ENCODE data around the gene P2RY13. TPM values are rescaled to one million over a fixed set of nuclear protein-coding genes. Genes with fewer than 3 reads are reported as not detected.
A peak's percentile ranks its signal among the peaks of the same experiment; 100 is the strongest.

Gene P2RY13
- total RNA-seq, 2 experiments from 2014 or later: not detected

DNA sequence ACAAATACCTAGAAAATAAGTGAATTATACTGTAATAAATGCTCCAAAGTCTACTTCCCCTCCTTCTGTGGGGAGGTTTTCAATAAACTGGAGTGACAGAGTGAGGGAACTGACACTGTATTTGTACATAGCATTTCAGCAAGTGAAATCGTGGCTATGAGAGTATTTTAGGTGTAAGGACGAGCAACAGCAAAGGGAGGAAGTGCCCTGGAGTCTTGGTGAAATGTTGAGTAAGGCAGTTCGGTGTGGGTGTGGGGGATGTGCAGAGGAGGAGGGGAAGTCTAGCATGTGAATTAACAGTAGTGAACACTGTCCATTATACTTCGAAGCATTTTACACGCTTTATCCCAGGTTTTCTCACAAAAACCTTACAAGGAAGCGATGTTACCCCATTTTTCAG lies 18.1 kb upstream of the P2RY13 start:
- Mint-ChIP-seq H3K36me3 (ENCODE audit: low read depth) (no peaks in the 10 kb centered on the region), H3K9me3 (ENCODE audit: insufficient read depth) (no peaks in the 10 kb centered on the region), H3K27ac (no peak overlapping the region), H3K4me1 (ENCODE audit: low read depth) (peaks cover 10% of the 10 kb centered on the region), H3K27me3 (ENCODE audit: low read depth) (peaks cover 24% of the 10 kb centered on the region), H3K4me3 (no peak overlapping the region)
- no peak for ATAC-seq
- ChIA-PET CTCF (no interaction called here), POLR2A (interaction anchor here (0.5 kb wide), 1 partner anchor 20 kb away, joined by 3 read pairs; no protein-coding TSS in a partner anchor)
- DNase-seq: no peak

DNA sequence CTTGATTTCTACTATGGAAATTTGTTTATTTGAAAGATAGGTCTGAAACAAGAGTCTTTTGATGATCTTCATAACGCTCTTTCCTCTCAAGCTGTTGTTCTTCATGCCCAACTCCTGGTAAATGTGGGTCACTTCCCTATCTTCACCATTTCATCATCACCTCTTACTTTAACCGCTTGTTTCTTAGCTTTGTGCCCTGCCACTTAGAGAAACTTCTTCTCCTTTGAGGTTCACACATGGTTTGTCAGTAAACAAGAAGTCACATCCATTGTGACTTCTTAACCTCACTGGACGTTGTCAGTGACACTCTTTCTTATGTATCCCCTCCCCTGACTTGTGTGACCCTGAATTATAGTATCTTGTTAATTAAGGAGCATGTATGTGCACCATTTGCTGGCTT lies 16.9 kb upstream of the P2RY13 start:
- CTCF ChIA-PET: interaction anchor here (0.7 kb wide), 1 partner anchor 18 kb away, joined by 4 read pairs; no protein-coding TSS in a partner anchor
- POLR2A ChIA-PET: no interaction called here
- Mint-ChIP-seq H3K27ac (no peak overlapping the region), H3K36me3 (ENCODE audit: low read depth) (no peaks in the 10 kb centered on the region), H3K27me3 (ENCODE audit: low read depth) (peaks cover 24% of the 10 kb centered on the region), H3K9me3 (ENCODE audit: insufficient read depth) (no peaks in the 10 kb centered on the region), H3K4me3 (no peak overlapping the region), H3K4me1 (ENCODE audit: low read depth) (peaks cover 2% of the 10 kb centered on the region)
- ATAC-seq: no peak
- no peak for DNase-seq

DNA sequence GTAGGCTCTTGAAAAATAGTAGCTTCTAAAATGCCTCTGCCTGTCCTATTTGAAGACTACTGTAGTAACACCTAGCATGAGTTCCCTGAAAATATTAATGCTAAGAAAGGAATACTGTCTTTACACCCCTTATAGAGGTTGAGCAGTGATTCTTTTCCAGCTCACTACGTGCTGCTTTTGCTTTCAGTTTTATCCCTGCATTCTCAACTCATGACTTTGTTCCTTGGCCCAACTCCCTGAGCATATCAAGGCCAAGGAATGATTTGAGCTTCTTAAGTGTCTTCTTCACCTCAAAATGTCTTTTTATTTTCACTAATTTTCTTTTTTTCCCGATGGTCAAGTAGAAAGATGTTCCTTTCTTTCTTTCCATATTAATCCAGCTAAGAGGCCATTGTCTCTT lies 16.5 kb upstream of the P2RY13 start:
- Mint-ChIP-seq H3K4me3 (no peak overlapping the region), H3K9me3 (ENCODE audit: insufficient read depth) (no peaks in the 10 kb centered on the region), H3K27ac (no peak overlapping the region), H3K36me3 (ENCODE audit: low read depth) (no peaks in the 10 kb centered on the region), H3K4me1 (ENCODE audit: low read depth) (no peaks in the 10 kb centered on the region), H3K27me3 (ENCODE audit: low read depth) (peaks cover 27% of the 10 kb centered on the region)
- DNase-seq (no peak), ATAC-seq (no peak)
- ChIA-PET POLR2A (no interaction called here), CTCF (interaction anchor here (0.7 kb wide), 1 partner anchor 18 kb away, joined by 4 read pairs; no protein-coding TSS in a partner anchor)

DNA sequence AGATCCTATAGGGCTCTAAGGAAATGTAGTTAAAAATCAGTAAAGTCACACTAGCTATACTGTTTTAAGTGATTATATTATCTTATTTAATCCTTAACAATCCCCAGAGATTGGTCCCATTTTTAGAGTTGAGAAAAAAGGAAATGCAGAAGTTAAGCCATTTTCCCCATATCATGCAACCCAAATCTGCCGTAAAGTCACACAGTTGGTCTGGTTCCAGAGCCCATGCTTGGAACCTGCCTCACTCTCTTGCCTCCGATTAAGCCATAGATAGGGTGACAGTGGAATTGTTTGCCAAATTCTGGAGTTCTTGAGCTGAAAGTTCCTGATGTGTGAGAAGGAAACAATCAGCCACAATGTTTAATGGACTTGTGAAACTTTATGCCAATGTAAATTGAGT lies 2.3 kb upstream of the P2RY13 start:
- H3K36me3 Mint-ChIP-seq (ENCODE audit: low read depth): no peaks in the 10 kb centered on the region
- no peak for ATAC-seq
- no peak overlapping the region for H3K27ac Mint-ChIP-seq
- CTCF ChIA-PET: interaction anchor here (1.1 to 1.4 kb wide), 3 partner anchors 15 to 164 kb away, joined by 4 to 5 read pairs (median 4); partner anchors contain the start of gene GPR87
- no peak overlapping the region for H3K4me3 Mint-ChIP-seq
- H3K27me3 Mint-ChIP-seq (ENCODE audit: low read depth): peaks cover 8% of the 10 kb centered on the region
- H3K4me1 Mint-ChIP-seq (ENCODE audit: low read depth): peaks cover 11% of the 10 kb centered on the region
- POLR2A ChIA-PET: no interaction called here
- no peak for DNase-seq
- no peaks in the 10 kb centered on the region for H3K9me3 Mint-ChIP-seq (ENCODE audit: insufficient read depth)

DNA sequence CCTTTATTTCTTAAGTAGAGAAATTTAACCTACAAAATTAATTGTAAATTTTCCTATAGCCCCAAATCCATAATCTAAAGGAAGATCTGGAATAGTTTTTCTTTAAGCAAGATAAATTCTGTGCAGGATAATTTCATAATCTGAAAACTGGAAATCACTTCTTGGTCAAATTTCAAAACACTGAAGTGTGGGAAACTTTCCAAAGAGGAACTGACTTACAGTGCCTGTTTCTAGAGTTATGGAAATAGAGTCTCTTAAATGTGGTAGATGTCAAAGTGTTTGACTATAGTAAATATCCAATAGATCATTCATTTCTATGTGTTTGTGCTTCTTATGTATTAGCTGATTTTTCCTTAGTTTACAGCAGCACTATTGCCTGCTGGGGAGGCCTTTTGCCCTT lies 1.6 kb upstream of the P2RY13 start:
- POLR2A ChIA-PET: no interaction called here
- H3K4me3 Mint-ChIP-seq: no peak overlapping the region
- ATAC-seq (no peak), DNase-seq (no peak)
- peaks cover 11% of the 10 kb centered on the region for H3K4me1 Mint-ChIP-seq (ENCODE audit: low read depth)
- H3K27me3 Mint-ChIP-seq (ENCODE audit: low read depth): peaks cover 7% of the 10 kb centered on the region
- no peaks in the 10 kb centered on the region for H3K9me3 Mint-ChIP-seq (ENCODE audit: insufficient read depth)
- H3K36me3 Mint-ChIP-seq (ENCODE audit: low read depth): no peaks in the 10 kb centered on the region
- CTCF ChIA-PET: no interaction called here
- no peak overlapping the region for H3K27ac Mint-ChIP-seq

DNA sequence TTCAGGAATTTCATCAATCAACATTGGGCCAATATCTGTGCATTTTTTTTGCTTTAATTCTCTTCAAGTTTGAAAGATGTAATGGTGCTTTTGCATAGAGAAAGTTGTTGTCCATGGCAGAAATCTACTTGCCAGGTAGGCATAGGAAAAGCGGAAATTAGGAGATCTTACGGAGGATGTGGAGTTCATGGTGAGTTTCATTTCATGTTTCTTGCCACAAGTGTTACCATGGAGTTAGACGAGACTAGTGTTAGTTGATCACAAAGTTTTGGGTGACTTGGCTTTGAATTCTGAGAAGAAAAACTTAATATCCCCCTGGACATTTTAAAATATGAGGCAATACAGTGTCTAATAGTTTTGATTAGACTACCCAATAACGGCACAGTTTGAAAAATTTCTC lies 1.0 kb upstream of the P2RY13 start:
- no peak overlapping the region for H3K4me3 Mint-ChIP-seq
- POLR2A ChIA-PET: no interaction called here
- peaks cover 7% of the 10 kb centered on the region for H3K27me3 Mint-ChIP-seq (ENCODE audit: low read depth)
- no peaks in the 10 kb centered on the region for H3K9me3 Mint-ChIP-seq (ENCODE audit: insufficient read depth)
- CTCF ChIA-PET: no interaction called here
- no peak overlapping the region for H3K27ac Mint-ChIP-seq
- no peak for ATAC-seq
- no peak for DNase-seq
- no peaks in the 10 kb centered on the region for H3K36me3 Mint-ChIP-seq (ENCODE audit: low read depth)
- peaks cover 11% of the 10 kb centered on the region for H3K4me1 Mint-ChIP-seq (ENCODE audit: low read depth)

DNA sequence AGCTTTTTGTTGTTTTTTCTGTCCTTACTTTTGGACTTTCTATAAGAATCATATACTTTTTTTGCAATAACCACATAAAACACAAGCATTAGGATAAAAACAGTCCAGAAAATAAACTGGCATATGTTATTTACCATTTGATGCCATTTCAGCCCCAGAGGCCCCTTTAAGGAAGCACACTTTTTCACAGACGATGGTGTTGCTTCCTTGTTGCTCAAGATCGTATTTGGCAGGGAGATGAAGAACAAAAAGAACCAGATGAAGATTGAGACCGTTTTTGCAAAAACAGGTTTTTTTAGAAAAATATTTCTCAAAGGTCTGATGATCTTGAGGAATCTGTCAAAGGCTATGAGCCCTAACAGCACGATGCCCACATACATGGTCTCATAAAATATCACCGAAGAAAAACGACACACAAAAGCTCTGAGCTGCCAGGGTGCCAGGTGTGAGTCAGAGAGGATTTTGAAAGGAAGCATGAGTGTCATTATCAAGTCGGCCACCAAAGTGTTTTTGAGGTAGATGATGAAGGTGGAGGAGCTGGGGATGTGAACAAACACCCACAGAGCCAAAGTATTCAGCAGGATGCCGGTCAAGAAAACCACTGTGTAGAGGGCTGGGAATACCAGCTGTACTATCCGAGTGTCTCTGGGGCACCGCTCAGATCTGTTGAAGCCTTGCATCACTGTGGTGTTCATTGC lies 902 bp downstream of the P2RY13 start:
- POLR2A ChIA-PET: interaction anchor here (0.5 kb wide), 1 partner anchor 1469 kb away, joined by 5 read pairs; no protein-coding TSS in a partner anchor
- no peaks in the 10 kb centered on the region for H3K9me3 Mint-ChIP-seq (ENCODE audit: insufficient read depth)
- H3K4me3 Mint-ChIP-seq: peak overlapping the region; percentile 51
- H3K27ac Mint-ChIP-seq: no peak overlapping the region
- H3K27me3 Mint-ChIP-seq (ENCODE audit: low read depth): peaks cover 4% of the 10 kb centered on the region
- CTCF ChIA-PET: interaction anchor here (0.7 to 5.0 kb wide), 26 partner anchors 10 to 186 kb away, joined by 3 to 32 read pairs (median 4); partner anchors contain the start of genes GPR87 and P2RY14
- DNase-seq (peak; percentile 42), ATAC-seq (peak; percentile 70)
- H3K4me1 Mint-ChIP-seq (ENCODE audit: low read depth): peaks cover 11% of the 10 kb centered on the region
- H3K36me3 Mint-ChIP-seq (ENCODE audit: low read depth): no peaks in the 10 kb centered on the region

DNA sequence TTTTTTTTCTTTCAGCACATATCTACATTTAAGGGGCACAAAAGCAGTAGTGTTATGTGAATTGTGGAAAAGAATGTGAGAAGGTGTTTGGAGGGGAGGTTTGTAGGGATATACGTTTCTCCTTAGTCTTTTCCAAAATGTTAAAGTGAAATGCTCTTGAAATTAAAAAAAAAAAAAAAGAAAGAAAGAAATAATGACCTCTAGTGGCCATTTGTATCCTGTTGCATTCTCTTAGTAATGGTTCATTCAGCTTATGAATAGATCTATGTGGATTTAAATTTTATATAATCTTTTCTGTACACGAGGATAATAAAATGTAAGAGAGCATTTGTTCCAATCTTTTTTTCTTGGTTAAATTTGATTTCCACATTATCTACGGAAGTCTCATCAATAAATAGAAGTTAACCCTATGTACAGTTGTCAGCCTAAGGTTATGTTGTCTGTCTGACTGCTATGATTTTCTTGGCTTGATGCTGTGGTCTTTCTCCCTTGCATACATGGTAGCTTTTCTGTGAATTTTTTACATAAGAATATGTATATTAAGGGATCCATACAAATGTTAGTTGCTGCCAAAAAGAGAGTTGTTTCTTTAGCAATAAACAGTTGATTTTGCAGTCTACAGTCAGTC lies 1.7 kb downstream of the P2RY13 start:
- ChIA-PET POLR2A (interaction anchor here (0.5 kb wide), 1 partner anchor 1470 kb away, joined by 5 read pairs; no protein-coding TSS in a partner anchor), CTCF (interaction anchor here (0.8 to 5.0 kb wide), 25 partner anchors 9 to 186 kb away, joined by 3 to 32 read pairs (median 4); partner anchors contain the start of gene GPR87)
- H3K4me1 Mint-ChIP-seq (ENCODE audit: low read depth): peaks cover 8% of the 10 kb centered on the region
- ATAC-seq (no peak), DNase-seq (no peak)
- no peaks in the 10 kb centered on the region for H3K9me3 Mint-ChIP-seq (ENCODE audit: insufficient read depth)
- no peaks in the 10 kb centered on the region for H3K36me3 Mint-ChIP-seq (ENCODE audit: low read depth)
- H3K27me3 Mint-ChIP-seq (ENCODE audit: low read depth): peaks cover 4% of the 10 kb centered on the region
- no peak overlapping the region for H3K27ac Mint-ChIP-seq
- no peak overlapping the region for H3K4me3 Mint-ChIP-seq

DNA sequence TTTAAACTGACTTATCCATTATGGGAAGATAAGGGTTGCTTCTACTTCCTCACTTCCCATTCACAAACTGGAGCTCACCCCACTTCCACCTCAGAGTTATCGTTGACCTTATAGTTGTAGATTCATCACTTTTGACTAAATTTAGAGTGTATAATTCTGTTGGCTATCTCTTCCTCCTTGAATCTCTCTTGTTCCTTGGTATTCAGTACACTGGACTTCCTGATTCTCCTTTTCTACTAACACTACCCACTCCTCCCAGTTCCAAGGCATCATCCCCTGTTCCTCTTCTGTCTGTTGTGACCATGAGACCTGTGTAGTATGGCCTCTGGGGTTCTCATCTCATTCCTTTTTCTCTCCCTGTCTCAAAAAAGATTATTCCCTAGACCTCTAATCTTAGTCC lies 6.8 kb downstream of the P2RY13 start:
- Mint-ChIP-seq H3K4me1 (ENCODE audit: low read depth) (no peaks in the 10 kb centered on the region), H3K27me3 (ENCODE audit: low read depth) (no peaks in the 10 kb centered on the region), H3K27ac (no peak overlapping the region), H3K9me3 (ENCODE audit: insufficient read depth) (no peaks in the 10 kb centered on the region), H3K4me3 (no peak overlapping the region), H3K36me3 (ENCODE audit: low read depth) (no peaks in the 10 kb centered on the region)
- ATAC-seq (no peak), DNase-seq (no peak)
- POLR2A ChIA-PET: no interaction called here
- CTCF ChIA-PET: no interaction called here

DNA sequence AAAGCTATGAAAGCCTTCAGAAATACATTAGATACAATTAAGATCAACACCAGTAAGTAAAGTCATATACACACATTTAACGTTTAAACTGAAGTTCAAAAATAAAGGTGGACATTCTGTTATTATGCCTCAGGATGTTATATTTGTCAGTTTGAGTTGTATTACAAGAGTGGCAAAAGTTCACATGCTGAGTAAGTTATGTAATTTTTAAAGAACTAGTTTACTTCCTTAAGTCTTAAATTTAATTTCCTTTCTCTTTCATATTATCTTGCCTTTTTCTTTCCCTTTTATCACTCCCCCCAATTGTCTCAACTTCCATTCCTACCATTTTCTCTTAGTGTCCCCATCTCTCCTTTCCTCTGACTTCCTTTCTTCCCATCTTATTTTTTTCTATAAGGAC lies 7.8 kb downstream of the P2RY13 start:
- H3K9me3 Mint-ChIP-seq (ENCODE audit: insufficient read depth): no peaks in the 10 kb centered on the region
- H3K4me1 Mint-ChIP-seq (ENCODE audit: low read depth): peaks cover 3% of the 10 kb centered on the region
- ChIA-PET CTCF (interaction anchor here (1.4 kb wide), 1 partner anchor 153 kb away, joined by 5 read pairs; no protein-coding TSS in a partner anchor), POLR2A (no interaction called here)
- H3K27ac Mint-ChIP-seq: no peak overlapping the region
- DNase-seq: no peak
- no peaks in the 10 kb centered on the region for H3K27me3 Mint-ChIP-seq (ENCODE audit: low read depth)
- H3K36me3 Mint-ChIP-seq (ENCODE audit: low read depth): no peaks in the 10 kb centered on the region
- no peak for ATAC-seq
- H3K4me3 Mint-ChIP-seq: no peak overlapping the region

DNA sequence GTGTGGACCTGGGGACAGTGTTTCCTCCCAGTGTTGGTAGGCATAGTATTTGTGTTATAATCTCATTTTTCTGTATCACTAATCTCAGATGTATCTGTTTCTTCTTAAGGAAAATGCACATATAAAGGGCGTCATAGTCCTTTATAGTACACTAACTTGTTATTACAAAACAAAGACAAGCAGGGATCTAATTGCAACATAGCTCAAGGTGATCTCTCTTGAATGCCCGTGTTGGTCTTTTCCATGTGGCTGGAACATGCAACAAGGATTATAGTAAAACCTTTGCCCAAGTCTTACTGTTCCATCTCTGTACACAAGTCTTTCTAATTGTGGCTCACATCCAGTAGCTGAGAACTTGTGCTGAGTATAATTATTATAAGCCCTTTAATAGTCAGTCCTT lies 9.2 kb downstream of the P2RY13 start:
- Mint-ChIP-seq H3K9me3 (ENCODE audit: insufficient read depth) (no peaks in the 10 kb centered on the region), H3K27ac (no peak overlapping the region), H3K27me3 (ENCODE audit: low read depth) (no peaks in the 10 kb centered on the region), H3K36me3 (ENCODE audit: low read depth) (no peaks in the 10 kb centered on the region), H3K4me1 (ENCODE audit: low read depth) (peaks cover 5% of the 10 kb centered on the region), H3K4me3 (no peak overlapping the region)
- DNase-seq: no peak
- CTCF ChIA-PET: interaction anchor here (1.4 kb wide), 1 partner anchor 152 kb away, joined by 5 read pairs; no protein-coding TSS in a partner anchor
- no peak for ATAC-seq
- POLR2A ChIA-PET: no interaction called here

DNA sequence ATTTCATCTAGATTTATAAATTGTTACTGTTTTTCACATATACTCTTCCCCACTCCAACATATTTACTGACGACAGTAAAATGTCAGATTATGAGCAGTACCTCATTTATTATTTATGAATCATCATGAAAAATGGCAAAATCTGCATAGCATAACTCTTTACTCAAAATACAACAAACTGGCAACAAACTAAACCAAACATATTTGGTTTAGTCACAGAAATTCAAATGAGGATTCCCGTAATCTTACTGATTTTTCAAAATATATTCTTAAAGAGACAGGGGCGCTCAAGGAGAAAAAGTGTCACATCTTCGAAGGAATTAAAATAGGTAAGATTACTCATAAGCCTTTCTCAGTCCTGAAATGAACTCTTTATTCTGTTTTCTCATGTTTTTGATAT lies 9.7 kb downstream of the P2RY13 start:
- Mint-ChIP-seq H3K36me3 (ENCODE audit: low read depth) (no peaks in the 10 kb centered on the region), H3K9me3 (ENCODE audit: insufficient read depth) (no peaks in the 10 kb centered on the region), H3K27ac (no peak overlapping the region), H3K4me3 (no peak overlapping the region), H3K27me3 (ENCODE audit: low read depth) (no peaks in the 10 kb centered on the region), H3K4me1 (ENCODE audit: low read depth) (peaks cover 5% of the 10 kb centered on the region)
- ATAC-seq (no peak), DNase-seq (no peak)
- ChIA-PET POLR2A (no interaction called here), CTCF (no interaction called here)
